PC-9 (cell line): ENCODE measurements around the gene NXF1. TPM values are rescaled to one million over a fixed set of nuclear protein-coding genes. Genes with fewer than 3 reads are reported as not detected.

Source experiments
- BruUV-seq: library from RNA; stranded (reverse); fragments of 400-500 nt; replicated peaks from 2 replicates; lab custom pipeline; 2021; lab: Mats Ljungman, UMichigan
- CTCF ChIA-PET: fragments of 300-600 bp; sonication (Branson Sonifier 250); formaldehyde crosslinking; loops from one replicate; lab custom pipeline; 2022; ENCODE audit warnings: antibody characterized with exemption; lab: Charles Lee
- POLR2A ChIA-PET: fragments of 300-600 bp; sonication (Branson Sonifier 250); formaldehyde crosslinking; loops from one replicate; lab custom pipeline; 2022; ENCODE audit warnings: antibody characterized with exemption; ENCODE audit not compliant: unreplicated experiment; lab: Charles Lee
- DNase-seq, 2 experiments: peaks; one replicate each; pipeline versions ENCODE4 v3.0.0 to v3.0.0-alpha.2; 2015 to 2022; ENCODE audit warnings: mixed read lengths in 1 of 2
- H2AFZ ChIP-seq: fragments of 200-600 bp; sonication (generic); 2 replicates; pipeline ENCODE4 v1.8.1; 2017; ENCODE audit warnings: antibody characterized with exemption
- H3F3A ChIP-seq: fragments of 200-600 bp; sonication (generic); 2 replicates; pipeline ENCODE4 v1.8.1; 2017; ENCODE audit warnings: antibody characterized with exemption, mild to moderate bottlenecking, low read depth; ENCODE audit not compliant: insufficient read depth
- H3K27ac ChIP-seq: fragments of 200-600 bp; sonication (generic); 2 replicates; pipeline ENCODE4 v1.6.1; 2016; ENCODE audit warnings: mixed run types
- H3K27me3 ChIP-seq: fragments of 200-600 bp; sonication (generic); 2 replicates; pipeline ENCODE4 v1.6.1; 2016; ENCODE audit warnings: low read depth, mixed run types; ENCODE audit not compliant: insufficient read depth
- H3K36me3 ChIP-seq: fragments of 200-600 bp; sonication (generic); 2 replicates; pipeline ENCODE4 v1.6.1; 2016; ENCODE audit warnings: low read depth, mixed run types
- H3K4me1 ChIP-seq: fragments of 200-600 bp; sonication (generic); replicated peaks from 2 replicates; pipeline ENCODE4 v1.6.1; 2016; ENCODE audit warnings: mixed run types; ENCODE audit not compliant: insufficient read depth
- H3K4me2 ChIP-seq: fragments of 200-600 bp; sonication (generic); 2 replicates; pipeline ENCODE4 v1.6.1; 2017; ENCODE audit warnings: mixed run types
- H3K4me3 ChIP-seq: fragments of 200-600 bp; sonication (generic); 2 replicates; pipeline ENCODE4 v1.6.1; 2016; ENCODE audit warnings: mixed run types
- H3K79me2 ChIP-seq: fragments of 200-600 bp; sonication (generic); 2 replicates; pipeline ENCODE4 v1.6.1; 2017; ENCODE audit warnings: low read depth, mixed run types
- H3K9me2 ChIP-seq: fragments of 200-600 bp; sonication (generic); 2 replicates; pipeline ENCODE4 v1.8.1; 2017; ENCODE audit warnings: mild to moderate bottlenecking; ENCODE audit not compliant: insufficient read depth
- H3K9me3 ChIP-seq: fragments of 200-600 bp; sonication (generic); 2 replicates; pipeline ENCODE4 v1.8.1; 2016; ENCODE audit warnings: low read depth; ENCODE audit not compliant: insufficient read depth
- H4K20me1 ChIP-seq: fragments of 200-600 bp; sonication (generic); 2 replicates; pipeline ENCODE4 v1.8.1; 2017; ENCODE audit not compliant: insufficient read depth
- EZH2 ChIP-seq: fragments of 200-600 bp; sonication (generic); IDR thresholded peaks from 2 replicates; pipeline ENCODE4 v1.8.0; 2017; ENCODE audit warnings: antibody characterized with exemption, low read depth
- intact Hi-C: fragments of 100-400 bp; cut with micrococcal nuclease; formaldehyde crosslinking; loops from one replicate; pipeline ENCODE4 v1.10.0; 2022; ENCODE audit not compliant: unreplicated experiment
- total RNA-seq: library from RNA; stranded (reverse); gene quantifications from 2 replicates; pipeline ENCODE4 v1.2.3, GENCODE V29; 2021
- TF ChIP-seq, protein P1 (sequence below): fragments of 200-600 bp; sonication (generic); conservative IDR thresholded peaks from 2 replicates; pipeline ENCODE4 v1.6.1; 2017; ENCODE audit warnings: mixed run types, antibody characterized with exemption, mild to moderate bottlenecking, moderate library complexity

The NXF1 gene
- total RNA-seq, 1 experiment from 2014 or later: 56.1 TPM

DNA sequence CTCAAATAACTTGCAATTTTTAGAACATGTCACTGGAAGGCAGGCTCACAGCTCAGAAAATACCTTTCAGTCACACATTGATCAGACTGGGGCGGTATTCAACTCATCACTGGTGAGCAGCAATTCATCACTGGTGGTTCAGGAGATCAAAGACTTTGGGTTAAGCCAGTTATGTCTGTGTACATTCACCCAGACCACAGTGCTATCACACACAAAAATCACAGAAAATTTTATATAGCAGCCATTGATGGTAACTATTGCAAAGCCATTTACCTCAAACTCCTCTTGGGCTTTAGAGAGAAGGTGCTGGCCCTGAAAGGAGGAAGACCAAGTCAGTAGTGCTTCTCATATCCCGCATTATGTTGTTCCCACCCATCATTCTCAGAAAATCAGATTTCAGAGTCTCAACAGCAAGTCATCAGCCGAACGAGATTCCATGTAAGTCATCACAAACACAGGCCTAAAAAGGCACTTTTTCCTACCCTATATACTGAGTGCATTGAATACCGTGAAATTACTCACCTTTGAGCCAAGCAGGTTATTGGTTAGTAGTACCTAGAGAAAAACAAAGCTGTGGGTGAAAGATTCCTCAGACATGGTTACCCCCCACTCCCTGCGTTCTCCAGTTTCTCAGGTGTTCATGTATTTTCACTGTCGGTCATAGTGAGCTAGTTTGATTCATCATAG lies 48.2 kb upstream of the NXF1 start:
- Histone ChIP-seq H3K4me2 (peak overlapping the region; percentile 89), H3K36me3 (peaks cover 39% of the 10 kb centered on the region), H3K27ac (peak overlapping the region; percentile 61), H3K9me3 (no peaks in the 10 kb centered on the region), H3K4me3 (peak overlapping the region; percentile 97), H2AFZ (no peak overlapping the region), H4K20me1 (peaks cover 40% of the 10 kb centered on the region), H3K9me2 (no peaks in the 10 kb centered on the region), H3F3A (peaks cover 80% of the 10 kb centered on the region), H3K27me3 (no peaks in the 10 kb centered on the region), H3K79me2 (peaks cover 66% of the 10 kb centered on the region), H3K4me1 (peaks cover 36% of the 10 kb centered on the region)
- BruUV-seq: no TSS peak
- intact Hi-C loops: no loop called here
- no peak for DNase-seq
- ChIA-PET POLR2A (interaction anchor here (0.6 to 1.3 kb wide), 3 partner anchors 13 to 126 kb away, joined by 4 to 15 read pairs (median 10); partner anchors contain the start of gene HNRNPUL2), CTCF (interaction anchor here (1.5 kb wide), 1 partner anchor 11 kb away, joined by 3 read pairs; no protein-coding TSS in a partner anchor)
- no peak for TF ChIP-seq EZH2
- TF ChIP-seq, protein P1, sequence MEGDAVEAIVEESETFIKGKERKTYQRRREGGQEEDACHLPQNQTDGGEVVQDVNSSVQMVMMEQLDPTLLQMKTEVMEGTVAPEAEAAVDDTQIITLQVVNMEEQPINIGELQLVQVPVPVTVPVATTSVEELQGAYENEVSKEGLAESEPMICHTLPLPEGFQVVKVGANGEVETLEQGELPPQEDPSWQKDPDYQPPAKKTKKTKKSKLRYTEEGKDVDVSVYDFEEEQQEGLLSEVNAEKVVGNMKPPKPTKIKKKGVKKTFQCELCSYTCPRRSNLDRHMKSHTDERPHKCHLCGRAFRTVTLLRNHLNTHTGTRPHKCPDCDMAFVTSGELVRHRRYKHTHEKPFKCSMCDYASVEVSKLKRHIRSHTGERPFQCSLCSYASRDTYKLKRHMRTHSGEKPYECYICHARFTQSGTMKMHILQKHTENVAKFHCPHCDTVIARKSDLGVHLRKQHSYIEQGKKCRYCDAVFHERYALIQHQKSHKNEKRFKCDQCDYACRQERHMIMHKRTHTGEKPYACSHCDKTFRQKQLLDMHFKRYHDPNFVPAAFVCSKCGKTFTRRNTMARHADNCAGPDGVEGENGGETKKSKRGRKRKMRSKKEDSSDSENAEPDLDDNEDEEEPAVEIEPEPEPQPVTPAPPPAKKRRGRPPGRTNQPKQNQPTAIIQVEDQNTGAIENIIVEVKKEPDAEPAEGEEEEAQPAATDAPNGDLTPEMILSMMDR: no peak

DNA sequence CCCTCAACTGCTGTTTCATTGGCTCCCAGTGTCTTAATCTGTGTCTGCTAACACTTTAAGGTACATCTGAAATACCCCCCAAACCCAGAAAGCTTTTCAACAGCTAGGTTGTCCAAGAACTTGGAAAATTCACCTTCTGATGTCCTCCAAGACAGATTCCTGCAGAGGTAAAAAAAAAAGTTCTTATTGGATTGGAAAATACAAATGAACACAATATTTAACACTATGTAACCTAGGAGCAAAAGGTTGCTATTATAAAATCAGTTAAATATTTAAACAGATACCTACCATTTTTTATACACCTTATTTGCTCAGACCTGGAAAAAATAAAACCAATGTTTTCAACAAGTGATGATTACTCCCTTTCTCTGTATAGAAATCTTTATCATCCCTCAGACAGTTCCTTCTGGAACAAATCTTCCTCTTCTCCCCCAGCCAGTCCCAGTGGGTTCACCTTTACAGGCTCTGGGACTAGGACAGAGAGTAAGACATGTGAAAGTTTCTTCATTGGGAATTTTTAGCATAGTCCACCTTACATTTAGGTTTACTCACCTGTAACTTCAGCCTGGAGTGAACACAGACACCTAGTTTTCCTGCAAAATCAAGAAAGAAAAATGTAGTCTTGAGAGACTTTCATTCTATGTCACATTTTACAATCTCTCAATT lies 47.4 kb upstream of the NXF1 start:
- CTCF ChIA-PET: no interaction called here
- POLR2A ChIA-PET: interaction anchor here (0.6 kb wide), 1 partner anchor 22 kb away, joined by 6 read pairs; no protein-coding TSS in a partner anchor
- Histone ChIP-seq H2AFZ (no peak overlapping the region), H3K4me1 (peaks cover 28% of the 10 kb centered on the region), H3F3A (peaks cover 81% of the 10 kb centered on the region), H3K9me2 (no peaks in the 10 kb centered on the region), H3K9me3 (no peaks in the 10 kb centered on the region), H3K79me2 (peaks cover 58% of the 10 kb centered on the region), H3K27me3 (no peaks in the 10 kb centered on the region), H3K27ac (peak overlapping the region; percentile 61), H3K36me3 (peaks cover 39% of the 10 kb centered on the region), H4K20me1 (peaks cover 40% of the 10 kb centered on the region), H3K4me2 (peak overlapping the region; percentile 89), H3K4me3 (peak overlapping the region; percentile 97; the same call in 1 of the 2 replicates)
- TF ChIP-seq, protein P1: no peak
- TF ChIP-seq EZH2: no peak
- DNase-seq: no peak
- no TSS peak for BruUV-seq
- intact Hi-C loops: loop anchor here (1.0 kb wide), 1 partner anchor 10 kb away; no protein-coding TSS in a partner anchor

DNA sequence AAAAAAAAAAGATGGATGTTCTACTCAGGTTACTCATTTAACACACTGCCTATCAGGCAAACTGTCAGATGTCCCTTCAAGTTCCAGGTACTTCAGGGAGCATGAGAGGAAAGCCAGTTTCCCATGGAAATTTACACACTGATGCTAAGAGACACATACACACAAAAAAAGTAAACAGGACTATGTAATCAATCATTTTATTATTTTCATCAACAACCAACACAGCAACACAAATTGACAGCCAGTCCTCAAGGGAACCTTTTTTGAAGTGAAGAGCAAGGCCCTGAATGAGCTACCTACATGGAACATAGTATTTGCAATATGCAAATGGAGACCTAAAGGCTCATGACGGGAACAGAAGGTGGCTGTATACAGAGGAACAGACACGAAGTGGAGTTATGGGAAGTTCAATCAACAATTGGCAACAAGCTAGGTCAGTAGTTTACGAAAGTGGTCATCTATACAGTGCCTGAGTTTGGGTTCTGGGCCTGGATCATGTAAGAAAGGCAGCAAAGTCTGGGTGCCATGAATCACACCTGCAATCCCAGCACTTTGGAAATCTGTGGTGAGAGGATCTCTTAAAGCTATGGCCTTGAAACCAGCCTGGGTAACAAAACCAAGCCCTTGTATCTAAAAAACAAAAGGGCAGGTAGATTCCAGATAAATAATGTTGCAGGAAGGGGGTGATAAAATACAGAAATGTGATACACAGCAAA lies 46.7 kb upstream of the NXF1 start:
- ChIA-PET POLR2A (interaction anchor here (0.6 to 0.7 kb wide), 4 partner anchors 22 to 462 kb away, joined by 3 to 6 read pairs (median 5); no protein-coding TSS in a partner anchor), CTCF (no interaction called here)
- Histone ChIP-seq H3K9me3 (no peaks in the 10 kb centered on the region), H3K9me2 (no peaks in the 10 kb centered on the region), H4K20me1 (peaks cover 40% of the 10 kb centered on the region), H3K79me2 (peaks cover 51% of the 10 kb centered on the region), H3F3A (peaks cover 80% of the 10 kb centered on the region), H3K36me3 (peaks cover 39% of the 10 kb centered on the region), H2AFZ (no peak overlapping the region), H3K4me1 (peaks cover 28% of the 10 kb centered on the region), H3K4me3 (peak overlapping the region; percentile 97; the same call in 1 of the 2 replicates), H3K4me2 (peak overlapping the region; percentile 89), H3K27me3 (no peaks in the 10 kb centered on the region), H3K27ac (peak overlapping the region; percentile 61)
- intact Hi-C loops: loop anchor here (1.0 kb wide), 1 partner anchor 10 kb away; no protein-coding TSS in a partner anchor
- DNase-seq: peak in 1 of 2 experiments; percentile 65
- TF ChIP-seq, protein P1: no peak
- no peak for TF ChIP-seq EZH2
- BruUV-seq: no TSS peak
